Gastrocnemius medialis (tissue), 4 donors: ENCODE results near the gene DOCK8. TPM values are rescaled to one million over a fixed set of nuclear protein-coding genes. Genes with fewer than 3 reads are reported as not detected.

ENCODE experiments used
- ATAC-seq, 2 donors: fragments of 150-250 bp; one replicate each; pipeline ENCODE4 v1.9.1; 2016
- DNase-seq, 2 donors: peaks; one replicate each; pipeline ENCODE4 v3.0.0-alpha.2; 2019
- H3K27ac ChIP-seq, 4 donors: fragments of 200-600 bp; sonication (generic); 1 replicate in 1 of 4; 2 replicates in 3 of 4; pipeline ENCODE4 v1.5.1; 2016 to 2018; ENCODE audit warnings: mild to moderate bottlenecking in 2 of 4, moderate library complexity in 1 of 4
- H3K27me3 ChIP-seq, 3 donors: fragments of 200-600 bp; sonication (generic) in 2 of 3; 1 replicate in 1 of 3; 2 replicates in 2 of 3; pipeline versions ENCODE4 v1.5.1 to v1.6.0; 2016 to 2019; ENCODE audit warnings: mild to moderate bottlenecking in 1 of 3, moderate library complexity in 1 of 3
- H3K36me3 ChIP-seq, 2 donors: fragments of 200-600 bp; sonication (generic) in 1 of 2; one replicate each; pipeline ENCODE4 v1.5.1; 2017 to 2018
- H3K4me1 ChIP-seq, 2 donors: fragments of 200-600 bp; sonication (generic) in 1 of 2; one replicate each; pipeline ENCODE4 v1.5.1; 2016 to 2017; ENCODE audit warnings: mild to moderate bottlenecking in 2 of 2
- H3K4me3 ChIP-seq, 4 donors: fragments of 200-600 bp; sonication (generic) in 3 of 4; 1 replicate in 1 of 4; 2 replicates in 3 of 4; pipeline ENCODE4 v1.5.1; 2016 to 2019; ENCODE audit warnings: mild to moderate bottlenecking in 2 of 4
- H3K9me3 ChIP-seq, 3 donors: fragments of 200-600 bp; sonication (generic) in 2 of 3; 1 replicate in 1 of 3; 2 replicates in 2 of 3; pipeline ENCODE4 v1.5.1; 2016 to 2019
- POLR2A ChIP-seq, 2 donors: fragments of 450-650 bp; IDR thresholded peaks; one replicate each; pipeline ENCODE4 v1.6.1; 2017; ENCODE audit warnings: antibody characterized with exemption in 2 of 2, mild to moderate bottlenecking in 2 of 2, moderate library complexity in 2 of 2
- in situ Hi-C, 4 donors: fragments of 200-750 bp; cut with MboI; loops; one replicate each; pipeline versions ENCODE4 v1.15.0 to v1.8.0; 2017; ENCODE audit warnings: low sequenced_read_pairs in 4 of 4
- intact Hi-C: fragments of 100-400 bp; cut with DNase I; formaldehyde crosslinking; loops from one replicate; pipeline ENCODE4 v1.15.1; 2023; ENCODE audit warnings: low total_unique reads
- total RNA-seq, 4 donors: library from RNA; depleted of rRNA; stranded (reverse); fragments of >200 nt; gene quantifications; one replicate each; pipeline versions ENCODE4 v1.1.0 to v1.2.3, GENCODE V29; 2016
- TF ChIP-seq, protein P1 (sequence below), 5 experiments: fragments of 450-650 bp in 3 of 5; fragments of 200-600 bp in 2 of 5; sonication (generic) in 2 of 5; IDR thresholded peaks in 4 of 5; conservative IDR thresholded peaks in 1 of 5; 1 replicate in 4 of 5; 2 replicates in 1 of 5; pipeline ENCODE4 v1.5.1; 2016 to 2019; ENCODE audit warnings: antibody characterized with exemption in 5 of 5, mild to moderate bottlenecking in 3 of 5, moderate library complexity in 3 of 5

DOCK8 gene
- total RNA-seq, 4 donors from 2014 or later: 0.80 to 2.8 (median 2.0) TPM

DNA sequence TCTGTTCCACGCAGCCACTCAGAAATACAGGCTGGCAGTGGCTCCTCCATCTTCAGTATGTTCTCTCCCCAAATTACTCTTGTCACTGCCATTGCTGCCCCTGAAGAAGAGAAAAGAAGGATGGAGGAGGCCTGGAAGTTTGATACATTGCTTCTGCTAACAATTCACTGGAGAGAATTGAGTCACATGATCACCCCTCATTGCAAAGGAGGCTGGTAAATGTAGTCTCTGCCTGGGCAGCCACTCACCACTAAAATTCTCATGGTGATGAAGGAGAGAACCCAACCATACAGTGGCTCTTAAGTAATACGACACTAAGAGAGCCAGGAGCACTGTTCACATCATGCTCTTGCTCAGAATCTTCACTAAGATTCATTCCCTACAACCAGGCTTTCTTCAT lies 112.0 kb downstream of the DOCK8 start:
- in situ Hi-C loops (no loop called here), intact Hi-C loops (no loop called here)
- TF ChIP-seq, protein P1, sequence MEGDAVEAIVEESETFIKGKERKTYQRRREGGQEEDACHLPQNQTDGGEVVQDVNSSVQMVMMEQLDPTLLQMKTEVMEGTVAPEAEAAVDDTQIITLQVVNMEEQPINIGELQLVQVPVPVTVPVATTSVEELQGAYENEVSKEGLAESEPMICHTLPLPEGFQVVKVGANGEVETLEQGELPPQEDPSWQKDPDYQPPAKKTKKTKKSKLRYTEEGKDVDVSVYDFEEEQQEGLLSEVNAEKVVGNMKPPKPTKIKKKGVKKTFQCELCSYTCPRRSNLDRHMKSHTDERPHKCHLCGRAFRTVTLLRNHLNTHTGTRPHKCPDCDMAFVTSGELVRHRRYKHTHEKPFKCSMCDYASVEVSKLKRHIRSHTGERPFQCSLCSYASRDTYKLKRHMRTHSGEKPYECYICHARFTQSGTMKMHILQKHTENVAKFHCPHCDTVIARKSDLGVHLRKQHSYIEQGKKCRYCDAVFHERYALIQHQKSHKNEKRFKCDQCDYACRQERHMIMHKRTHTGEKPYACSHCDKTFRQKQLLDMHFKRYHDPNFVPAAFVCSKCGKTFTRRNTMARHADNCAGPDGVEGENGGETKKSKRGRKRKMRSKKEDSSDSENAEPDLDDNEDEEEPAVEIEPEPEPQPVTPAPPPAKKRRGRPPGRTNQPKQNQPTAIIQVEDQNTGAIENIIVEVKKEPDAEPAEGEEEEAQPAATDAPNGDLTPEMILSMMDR (IDR thresholded peaks at IDR 0.05 in 4 of 5, conservative IDR thresholded peaks at IDR 0.05 in 1 of 5): no peak
- no peak for TF ChIP-seq POLR2A (IDR thresholded peaks at IDR 0.05)
- Histone ChIP-seq H3K4me3 (no peak overlapping the region), H3K27ac (no peak overlapping the region), H3K9me3 (no peaks in the 10 kb centered on the region), H3K27me3 (no peaks in the 10 kb centered on the region), H3K36me3 (no peaks in the 10 kb centered on the region), H3K4me1 (no peaks in the 10 kb centered on the region)
- ATAC-seq (no peak), DNase-seq (no peak)

GRCh38 chr9:328453-328852 lies 113.8 kb downstream of the DOCK8 start:
- Histone ChIP-seq H3K27ac (no peak overlapping the region), H3K4me3 (no peak overlapping the region), H3K9me3 (no peaks in the 10 kb centered on the region), H3K36me3 (no peaks in the 10 kb centered on the region), H3K4me1 (no peaks in the 10 kb centered on the region), H3K27me3 (no peaks in the 10 kb centered on the region)
- intact Hi-C loops (no loop called here), in situ Hi-C loops (no loop called here)
- TF ChIP-seq, protein P1 (IDR thresholded peaks at IDR 0.05 in 4 of 5, conservative IDR thresholded peaks at IDR 0.05 in 1 of 5): no peak
- no peak for TF ChIP-seq POLR2A (IDR thresholded peaks at IDR 0.05)
- DNase-seq: no peak
- ATAC-seq: no peak

- Histone ChIP-seq H3K9me3 (no peaks in the 10 kb centered on the region), H3K4me1 (no peaks in the 10 kb centered on the region), H3K27ac (no peak overlapping the region), H3K36me3 (no peaks in the 10 kb centered on the region), H3K27me3 (no peaks in the 10 kb centered on the region), H3K4me3 (no peak overlapping the region)
- in situ Hi-C loops: no loop called here
- TF ChIP-seq, protein P1 (IDR thresholded peaks at IDR 0.05 in 4 of 5, conservative IDR thresholded peaks at IDR 0.05 in 1 of 5): no peak
- TF ChIP-seq POLR2A (IDR thresholded peaks at IDR 0.05): no peak
- intact Hi-C loops: no loop called here
- no peak for ATAC-seq
- DNase-seq: no peak
These were observed 116.5 kb downstream of the DOCK8 start for GRCh38 chr9:331197-331596.

DNA sequence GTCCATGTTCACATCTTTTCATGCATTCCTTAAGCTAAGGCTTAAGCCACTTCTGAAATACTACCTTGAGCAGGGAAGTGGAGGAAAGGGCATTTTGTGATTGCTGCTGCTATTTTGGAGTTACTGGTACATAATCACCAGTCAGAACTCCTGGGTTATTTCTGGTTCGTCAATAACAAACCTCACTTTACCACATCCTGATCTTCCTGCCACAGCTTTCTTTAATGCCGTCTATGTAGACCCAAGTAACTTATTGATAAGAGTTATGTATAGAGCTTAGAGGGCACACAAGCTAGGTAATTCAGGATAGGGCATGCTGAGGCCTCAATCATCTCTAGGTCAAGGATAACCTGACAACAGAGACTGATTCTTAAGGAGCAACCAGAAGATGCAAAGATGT lies 120.7 kb downstream of the DOCK8 start:
- no peaks in the 10 kb centered on the region for H3K36me3 ChIP-seq
- ATAC-seq (no peak), DNase-seq (no peak)
- no peak overlapping the region for H3K27ac ChIP-seq
- H3K27me3 ChIP-seq: no peaks in the 10 kb centered on the region
- H3K4me3 ChIP-seq: no peak overlapping the region
- intact Hi-C loops (no loop called here), in situ Hi-C loops (no loop called here)
- no peaks in the 10 kb centered on the region for H3K9me3 ChIP-seq
- H3K4me1 ChIP-seq: no peaks in the 10 kb centered on the region
- TF ChIP-seq POLR2A (IDR thresholded peaks at IDR 0.05): no peak
- TF ChIP-seq, protein P1 (IDR thresholded peaks at IDR 0.05 in 4 of 5, conservative IDR thresholded peaks at IDR 0.05 in 1 of 5): no peak

- TF ChIP-seq, protein P1 (IDR thresholded peaks at IDR 0.05 in 4 of 5, conservative IDR thresholded peaks at IDR 0.05 in 1 of 5): no peak
- no peak for TF ChIP-seq POLR2A (IDR thresholded peaks at IDR 0.05)
- Histone ChIP-seq H3K27ac (no peak overlapping the region), H3K9me3 (no peaks in the 10 kb centered on the region), H3K27me3 (no peaks in the 10 kb centered on the region), H3K36me3 (no peaks in the 10 kb centered on the region), H3K4me1 (no peaks in the 10 kb centered on the region), H3K4me3 (no peak overlapping the region)
- ATAC-seq: no peak
- no peak for DNase-seq
- intact Hi-C loops (no loop called here), in situ Hi-C loops (no loop called here)
These were observed 121.4 kb downstream of the DOCK8 start for GRCh38 chr9:336039-336438.
